Caco-2 (cell line): ENCODE data around the gene NEDD9. TPM values are rescaled to one million over a fixed set of nuclear protein-coding genes. Genes with fewer than 3 reads are reported as not detected.

ENCODE experiments used
- BruUV-seq: library from RNA; stranded (reverse); fragments of 400-500 nt; replicated peaks from 2 replicates; lab custom pipeline; 2021; lab: Mats Ljungman, UMichigan
- CTCF ChIA-PET: fragments of 300-600 bp; sonication (Branson Sonifier 250); formaldehyde crosslinking; loops from one replicate; lab custom pipeline; 2022; ENCODE audit warnings: antibody characterized with exemption; lab: Charles Lee
- POLR2A ChIA-PET: fragments of 300-600 bp; sonication (Branson Sonifier 250); formaldehyde crosslinking; loops from one replicate; lab custom pipeline; 2022; ENCODE audit warnings: antibody characterized with exemption; lab: Charles Lee
- DNase-seq, 2 experiments: peaks; one replicate each; pipeline versions ENCODE4 v3.0.0 to v3.0.0-alpha.2; 2020 to 2022
- H3K27me3 ChIP-seq: replicated peaks from 2 replicates; pipeline ENCODE4 v1.6.0; 2011; ENCODE audit warnings: low read length; ENCODE audit not compliant: control insufficient read depth, insufficient read depth
- H3K36me3 ChIP-seq: 2 replicates; pipeline ENCODE4 v1.5.1; 2011; ENCODE audit warnings: low read length; ENCODE audit not compliant: control insufficient read depth, insufficient read depth
- H3K4me1 ChIP-seq: fragments of 250-450 bp; sonication (Bioruptor Pico); 2 replicates; pipeline ENCODE4 v1.5.1; 2020; ENCODE audit warnings: mild to moderate bottlenecking
- H3K4me3 ChIP-seq: 2 replicates; pipeline ENCODE4 v1.5.1; 2011; ENCODE audit warnings: low read depth, mild to moderate bottlenecking, control low read depth, low read length
- H3K9me3 ChIP-seq: fragments of 250-450 bp; sonication (Bioruptor Pico); 2 replicates; pipeline ENCODE4 v1.5.1; 2020; ENCODE audit warnings: mild to moderate bottlenecking, moderate library complexity
- H3K27ac Mint-ChIP-seq: one replicate; pipeline ENCODE4 v1.8.0; 2022; ENCODE audit warnings: mixed read lengths; ENCODE audit not compliant: unreplicated experiment
- H3K27me3 Mint-ChIP-seq: one replicate; pipeline ENCODE4 v1.8.0; 2022; ENCODE audit warnings: mixed read lengths; ENCODE audit not compliant: insufficient read depth, unreplicated experiment
- H3K36me3 Mint-ChIP-seq: one replicate; pipeline ENCODE4 v1.8.0; 2022; ENCODE audit warnings: mild to moderate bottlenecking, mixed read lengths; ENCODE audit not compliant: insufficient read depth, unreplicated experiment
- H3K4me1 Mint-ChIP-seq: one replicate; pipeline ENCODE4 v1.8.0; 2022; ENCODE audit warnings: low read depth, mixed read lengths; ENCODE audit not compliant: unreplicated experiment
- H3K4me3 Mint-ChIP-seq: one replicate; pipeline ENCODE4 v1.8.0; 2022; ENCODE audit warnings: mild to moderate bottlenecking, moderate library complexity, mixed read lengths; ENCODE audit not compliant: unreplicated experiment
- H3K9me3 Mint-ChIP-seq: one replicate; pipeline ENCODE4 v1.8.0; 2022; ENCODE audit warnings: mixed read lengths; ENCODE audit not compliant: unreplicated experiment
- intact Hi-C: fragments of 100-400 bp; cut with micrococcal nuclease; formaldehyde crosslinking; loops from one replicate; pipeline ENCODE4 v1.10.0; 2022; ENCODE audit not compliant: unreplicated experiment
- total RNA-seq: library from RNA; stranded (reverse); gene quantifications from 2 replicates; pipeline ENCODE4 v1.2.3, GENCODE V29; 2022
- TF ChIP-seq, protein P1 (sequence below), 2 experiments: fragments of 200-600 bp in 1 of 2; IDR thresholded peaks; 1 replicate in 1 of 2; 2 replicates in 1 of 2; pipeline versions ENCODE4 v1.5.1 to v1.8.0; 2011 to 2022; ENCODE audit warnings: antibody characterized with exemption in 1 of 2, control low read depth in 1 of 2, inconsistent platforms in 1 of 2, low read depth in 1 of 2, low read length in 1 of 2, mild to moderate bottlenecking in 1 of 2, moderate library complexity in 1 of 2; ENCODE audit not compliant: insufficient read depth in 1 of 2, severe bottlenecking in 1 of 2, unreplicated experiment in 1 of 2

Gene NEDD9
- total RNA-seq, 1 experiment from 2014 or later: 36.2 TPM

DNA sequence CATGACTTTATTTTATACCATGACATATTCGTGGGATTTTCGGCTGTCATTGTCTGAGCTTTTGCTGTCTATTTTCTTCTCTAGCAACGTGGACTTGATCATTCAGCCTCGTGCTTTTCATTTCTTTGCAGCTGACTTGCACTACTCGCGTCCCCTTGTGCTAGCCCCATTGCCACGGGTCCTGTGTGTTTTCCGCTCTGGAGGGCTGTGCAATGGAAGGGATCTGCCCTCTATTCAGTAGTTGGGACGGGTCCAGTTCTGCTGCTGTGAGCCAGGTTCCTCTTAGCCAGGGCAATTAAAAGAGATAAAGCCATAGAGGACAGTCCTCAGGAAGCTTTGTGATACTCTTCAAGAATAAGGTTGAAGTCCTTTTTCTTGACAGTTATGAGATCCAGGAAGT lies 17.6 kb downstream of the NEDD9 start:
- no peak for DNase-seq
- Mint-ChIP-seq H3K4me3 (no peak overlapping the region), H3K4me1 (peaks cover 42% of the 10 kb centered on the region), H3K9me3 (no peaks in the 10 kb centered on the region), H3K36me3 (peaks cover 95% of the 10 kb centered on the region), H3K27me3 (no peaks in the 10 kb centered on the region), H3K27ac (peak overlapping the region; percentile 32)
- Histone ChIP-seq H3K4me3 (no peak overlapping the region), H3K4me1 (peaks cover 32% of the 10 kb centered on the region), H3K9me3 (no peaks in the 10 kb centered on the region), H3K27me3 (no peaks in the 10 kb centered on the region), H3K36me3 (no peaks in the 10 kb centered on the region; the same call in 1 of the 2 replicates)
- no TSS peak for BruUV-seq
- intact Hi-C loops: loop anchor here (5.0 kb wide), 1 partner anchor 127 kb away; no protein-coding TSS in a partner anchor
- TF ChIP-seq, protein P1, sequence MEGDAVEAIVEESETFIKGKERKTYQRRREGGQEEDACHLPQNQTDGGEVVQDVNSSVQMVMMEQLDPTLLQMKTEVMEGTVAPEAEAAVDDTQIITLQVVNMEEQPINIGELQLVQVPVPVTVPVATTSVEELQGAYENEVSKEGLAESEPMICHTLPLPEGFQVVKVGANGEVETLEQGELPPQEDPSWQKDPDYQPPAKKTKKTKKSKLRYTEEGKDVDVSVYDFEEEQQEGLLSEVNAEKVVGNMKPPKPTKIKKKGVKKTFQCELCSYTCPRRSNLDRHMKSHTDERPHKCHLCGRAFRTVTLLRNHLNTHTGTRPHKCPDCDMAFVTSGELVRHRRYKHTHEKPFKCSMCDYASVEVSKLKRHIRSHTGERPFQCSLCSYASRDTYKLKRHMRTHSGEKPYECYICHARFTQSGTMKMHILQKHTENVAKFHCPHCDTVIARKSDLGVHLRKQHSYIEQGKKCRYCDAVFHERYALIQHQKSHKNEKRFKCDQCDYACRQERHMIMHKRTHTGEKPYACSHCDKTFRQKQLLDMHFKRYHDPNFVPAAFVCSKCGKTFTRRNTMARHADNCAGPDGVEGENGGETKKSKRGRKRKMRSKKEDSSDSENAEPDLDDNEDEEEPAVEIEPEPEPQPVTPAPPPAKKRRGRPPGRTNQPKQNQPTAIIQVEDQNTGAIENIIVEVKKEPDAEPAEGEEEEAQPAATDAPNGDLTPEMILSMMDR (IDR thresholded peaks at IDR 0.05; ENCODE audit: insufficient read depth in 1 of 2, low read depth in 1 of 2, low read length in 1 of 2, severe bottlenecking in 1 of 2, unreplicated experiment in 1 of 2): no peak
- ChIA-PET POLR2A (no interaction called here), CTCF (no interaction called here)

DNA sequence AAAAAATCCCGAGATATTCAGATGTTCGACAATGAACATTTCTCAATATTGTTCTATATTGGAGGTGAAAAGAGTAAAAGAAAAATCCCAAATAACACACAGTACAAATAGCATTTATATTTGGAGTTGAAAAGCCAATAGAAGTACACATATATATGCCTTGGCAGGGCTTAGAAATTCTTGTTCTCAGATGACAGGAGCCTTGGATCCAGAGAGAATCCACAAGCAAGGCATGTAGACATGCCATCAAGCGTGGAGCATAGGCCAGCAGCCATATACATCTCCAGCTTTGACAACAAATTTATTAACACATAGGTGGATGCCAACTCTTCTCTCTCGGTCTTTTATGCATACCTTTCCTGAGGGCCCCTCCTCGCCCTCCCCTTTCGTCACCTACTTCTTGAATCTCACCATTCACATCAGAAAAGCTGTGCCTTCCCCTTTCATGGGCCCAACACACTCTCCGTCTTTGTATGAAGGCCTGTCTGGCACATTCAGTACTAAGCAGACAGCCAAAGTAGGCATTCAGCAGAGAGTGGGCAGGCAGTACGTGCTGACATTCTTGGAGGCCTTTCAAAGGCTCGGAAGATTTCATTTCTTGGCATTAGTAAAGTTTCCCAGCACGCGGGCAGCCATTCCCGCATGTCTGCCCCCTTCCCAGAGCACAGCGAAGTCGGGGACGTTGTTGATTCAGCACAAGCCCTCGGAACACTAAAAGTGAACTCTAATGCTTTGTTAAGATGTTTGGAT lies 18.2 kb downstream of the NEDD9 start:
- CTCF ChIA-PET: no interaction called here
- Mint-ChIP-seq H3K27me3 (no peaks in the 10 kb centered on the region), H3K4me1 (peaks cover 37% of the 10 kb centered on the region), H3K36me3 (peaks cover 93% of the 10 kb centered on the region), H3K4me3 (no peak overlapping the region), H3K9me3 (no peaks in the 10 kb centered on the region), H3K27ac (no peak overlapping the region)
- H3K27me3 ChIP-seq: no peaks in the 10 kb centered on the region
- no peaks in the 10 kb centered on the region for H3K9me3 ChIP-seq
- intact Hi-C loops: no loop called here
- no TSS peak for BruUV-seq
- no peak overlapping the region for H3K4me3 ChIP-seq
- POLR2A ChIA-PET: no interaction called here
- no peaks in the 10 kb centered on the region; the same call in 1 of the 2 replicates for H3K36me3 ChIP-seq
- H3K4me1 ChIP-seq: peaks cover 27% of the 10 kb centered on the region
- TF ChIP-seq, protein P1 (IDR thresholded peaks at IDR 0.05; ENCODE audit: insufficient read depth in 1 of 2, low read depth in 1 of 2, low read length in 1 of 2, severe bottlenecking in 1 of 2, unreplicated experiment in 1 of 2): no peak
- DNase-seq: no peak

DNA sequence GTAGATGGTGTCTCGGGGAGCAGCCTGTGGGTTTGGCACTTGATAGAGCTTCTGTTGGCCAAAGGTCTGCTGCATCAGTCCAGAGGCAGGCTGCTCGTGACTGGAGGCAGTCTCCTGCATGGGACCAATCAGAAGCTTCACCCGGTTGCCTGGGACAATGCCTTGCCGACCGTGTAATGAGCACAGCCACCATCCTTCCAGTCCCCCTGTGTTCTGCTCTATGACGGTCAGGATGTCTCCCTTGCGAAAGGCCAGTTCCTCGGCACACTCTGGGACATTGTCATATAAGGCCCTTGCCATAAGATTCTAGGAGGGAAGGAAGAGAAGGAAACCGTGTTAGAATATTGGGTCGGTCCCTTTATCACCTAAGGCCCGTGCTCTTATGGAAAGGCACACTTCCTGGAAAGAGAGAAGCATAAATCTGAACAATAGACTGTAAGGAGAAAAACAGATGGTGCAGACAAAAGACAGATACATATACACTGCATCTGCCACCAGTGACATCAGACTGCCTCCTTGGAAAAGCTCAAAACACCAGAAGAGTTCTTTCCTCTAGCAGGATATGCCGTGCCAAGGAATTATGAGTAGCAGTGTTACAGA lies 18.9 kb downstream of the NEDD9 start:
- Histone ChIP-seq H3K27me3 (no peaks in the 10 kb centered on the region), H3K9me3 (no peaks in the 10 kb centered on the region), H3K36me3 (no peaks in the 10 kb centered on the region; the same call in 1 of the 2 replicates), H3K4me1 (peaks cover 20% of the 10 kb centered on the region), H3K4me3 (no peak overlapping the region)
- Mint-ChIP-seq H3K36me3 (peaks cover 90% of the 10 kb centered on the region), H3K9me3 (no peaks in the 10 kb centered on the region), H3K27ac (no peak overlapping the region), H3K27me3 (no peaks in the 10 kb centered on the region), H3K4me3 (no peak overlapping the region), H3K4me1 (peaks cover 30% of the 10 kb centered on the region)
- BruUV-seq: no TSS peak
- CTCF ChIA-PET: no interaction called here
- no peak for DNase-seq
- POLR2A ChIA-PET: no interaction called here
- intact Hi-C loops: no loop called here
- TF ChIP-seq, protein P1 (IDR thresholded peaks at IDR 0.05; ENCODE audit: insufficient read depth in 1 of 2, low read depth in 1 of 2, low read length in 1 of 2, severe bottlenecking in 1 of 2, unreplicated experiment in 1 of 2): no peak
